Neural progenitor cell (in vitro differentiated cells): ENCODE data around the gene RSBN1L.

Experiments used
- CTCF ChIP-seq: fragments of 200-600 bp; sonication (generic); IDR thresholded peaks from 2 replicates; pipeline ENCODE4 v1.5.1; 2017; ENCODE audit warnings: antibody characterized with exemption, mild to moderate bottlenecking
- EZH2 ChIP-seq: fragments of 200-600 bp; sonication (generic); IDR thresholded peaks from 2 replicates; pipeline ENCODE4 v1.6.1; 2017; ENCODE audit warnings: antibody characterized with exemption, mild to moderate bottlenecking, moderate library complexity
- EZH2phosphoT487 ChIP-seq: fragments of 200-600 bp; sonication (generic); IDR thresholded peaks from 2 replicates; pipeline ENCODE4 v1.6.1; 2017; ENCODE audit warnings: antibody characterized with exemption

DNA sequence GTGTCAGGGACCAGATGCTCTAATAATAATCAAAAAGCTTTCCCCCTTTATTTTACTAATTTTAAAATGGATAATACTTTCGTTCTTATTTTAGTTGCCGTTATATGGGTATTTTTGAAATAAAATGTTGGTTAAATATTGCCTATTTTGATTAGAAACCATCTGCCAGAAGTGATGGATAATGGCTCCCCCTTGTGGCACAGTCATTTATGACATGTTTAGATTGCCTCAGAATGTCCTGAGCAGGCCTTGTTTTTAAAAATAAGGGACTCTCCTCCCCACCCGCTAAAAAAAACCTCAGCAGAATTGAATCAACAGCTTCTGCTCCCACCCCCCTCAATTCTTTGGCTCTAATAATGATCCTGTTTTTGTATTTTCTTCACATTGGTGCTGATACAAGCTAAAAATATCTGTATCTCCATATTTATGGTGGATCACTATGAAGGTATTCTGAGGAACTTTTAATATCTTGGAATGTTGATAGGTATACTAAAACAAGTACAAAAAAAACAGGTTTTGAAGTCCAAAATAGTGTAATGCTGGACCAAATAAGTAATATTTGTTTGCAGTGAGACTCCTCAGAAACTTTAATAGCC, 63.1 kb downstream of the RSBN1L start:
- TF ChIP-seq CTCF (peak; percentile 96), EZH2 (no peak), EZH2phosphoT487 (no peak)
